MCF 10A (cell line): ENCODE data around the gene PICK1. TPM values are rescaled to one million over a fixed set of nuclear protein-coding genes. Genes with fewer than 3 reads are reported as not detected.

Experiments used
- BruUV-seq: library from RNA; stranded (reverse); fragments of 400-500 nt; replicated peaks from 2 replicates; lab custom pipeline; 2021; lab: Mats Ljungman, UMichigan
- CTCF ChIA-PET: fragments of 300-600 bp; sonication (Branson Sonifier 250); formaldehyde crosslinking; extraction: SDS; loops from one replicate; lab custom pipeline; 2021; ENCODE audit warnings: antibody characterized with exemption, inconsistent platforms; lab: Yijun Ruan, JAX
- POLR2A ChIA-PET: fragments of 300-600, 350-650 bp; sonication (Branson Sonifier 250); formaldehyde crosslinking; extraction: SDS; loops from one replicate; lab custom pipeline; 2020; ENCODE audit warnings: antibody characterized with exemption, inconsistent platforms; lab: Yijun Ruan, JAX
- DNase-seq: peaks from one replicate; pipeline ENCODE4 v3.0.0-alpha.2; 2018; ENCODE audit not compliant: unreplicated experiment
- H3K27ac Mint-ChIP-seq: one replicate; pipeline ENCODE4 v1.8.0; 2022; ENCODE audit warnings: mild to moderate bottlenecking, low read depth, mixed read lengths; ENCODE audit not compliant: unreplicated experiment
- H3K27me3 Mint-ChIP-seq: one replicate; pipeline ENCODE4 v1.8.0; 2022; ENCODE audit warnings: mixed read lengths; ENCODE audit not compliant: insufficient read depth, unreplicated experiment
- H3K36me3 Mint-ChIP-seq: one replicate; pipeline ENCODE4 v1.8.0; 2022; ENCODE audit warnings: mild to moderate bottlenecking, moderate library complexity, mixed read lengths; ENCODE audit not compliant: insufficient read depth, unreplicated experiment
- H3K4me1 Mint-ChIP-seq: one replicate; pipeline ENCODE4 v1.8.0; 2022; ENCODE audit warnings: mixed read lengths; ENCODE audit not compliant: insufficient read depth, unreplicated experiment
- H3K4me3 Mint-ChIP-seq: one replicate; pipeline ENCODE4 v1.8.0; 2022; ENCODE audit warnings: mild to moderate bottlenecking, moderate library complexity, mixed read lengths; ENCODE audit not compliant: unreplicated experiment
- H3K9me3 Mint-ChIP-seq: one replicate; pipeline ENCODE4 v1.8.0; 2022; ENCODE audit warnings: mixed read lengths; ENCODE audit not compliant: unreplicated experiment
- intact Hi-C: fragments of 100-400 bp; cut with micrococcal nuclease; formaldehyde crosslinking; loops from 2 replicates; pipeline ENCODE4 v1.14.1; 2022
- total RNA-seq: library from RNA; stranded (reverse); gene quantifications from 2 replicates; pipeline ENCODE4 v1.2.3, GENCODE V29; 2022
- TF ChIP-seq, protein P1 (sequence below): fragments of 200-600 bp; IDR thresholded peaks from one replicate; pipeline ENCODE4 v1.8.0; 2022; ENCODE audit warnings: antibody characterized with exemption, mild to moderate bottlenecking; ENCODE audit not compliant: unreplicated experiment

The PICK1 gene
- total RNA-seq, 1 experiment from 2014 or later = 40.6 TPM

- Mint-ChIP-seq H3K9me3 (no peaks in the 10 kb centered on the region), H3K27me3 (no peaks in the 10 kb centered on the region), H3K27ac (no peak within 1 kb of the TSS), H3K36me3 (no peaks in the 10 kb centered on the region), H3K4me3 (no peak within 1 kb of the TSS), H3K4me1 (peaks cover 5% of the 10 kb centered on the region)
- POLR2A ChIA-PET = no interaction called here
- CTCF ChIA-PET = interaction anchor here (0.7 kb wide), 1 partner anchor 167 kb away, joined by 3 read pairs; no protein-coding TSS in a partner anchor
- DNase-seq = no peak
- intact Hi-C loops = loop anchor here (5.0 kb wide), 2 partner anchors 117 to 242 kb away; no protein-coding TSS in a partner anchor
- no TSS peak for BruUV-seq
- TF ChIP-seq, protein P1, sequence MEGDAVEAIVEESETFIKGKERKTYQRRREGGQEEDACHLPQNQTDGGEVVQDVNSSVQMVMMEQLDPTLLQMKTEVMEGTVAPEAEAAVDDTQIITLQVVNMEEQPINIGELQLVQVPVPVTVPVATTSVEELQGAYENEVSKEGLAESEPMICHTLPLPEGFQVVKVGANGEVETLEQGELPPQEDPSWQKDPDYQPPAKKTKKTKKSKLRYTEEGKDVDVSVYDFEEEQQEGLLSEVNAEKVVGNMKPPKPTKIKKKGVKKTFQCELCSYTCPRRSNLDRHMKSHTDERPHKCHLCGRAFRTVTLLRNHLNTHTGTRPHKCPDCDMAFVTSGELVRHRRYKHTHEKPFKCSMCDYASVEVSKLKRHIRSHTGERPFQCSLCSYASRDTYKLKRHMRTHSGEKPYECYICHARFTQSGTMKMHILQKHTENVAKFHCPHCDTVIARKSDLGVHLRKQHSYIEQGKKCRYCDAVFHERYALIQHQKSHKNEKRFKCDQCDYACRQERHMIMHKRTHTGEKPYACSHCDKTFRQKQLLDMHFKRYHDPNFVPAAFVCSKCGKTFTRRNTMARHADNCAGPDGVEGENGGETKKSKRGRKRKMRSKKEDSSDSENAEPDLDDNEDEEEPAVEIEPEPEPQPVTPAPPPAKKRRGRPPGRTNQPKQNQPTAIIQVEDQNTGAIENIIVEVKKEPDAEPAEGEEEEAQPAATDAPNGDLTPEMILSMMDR = no peak
Observed at GRCh38 chr22:38110008-38110862, 53.0 kb downstream of the PICK1 start, which contains the start of gene BAIAP2L2. TSS of gene BAIAP2L2 (minus strand) at chr22:38110684. CDS start at chr22:38110525, 159 bp downstream.

- H3K36me3 Mint-ChIP-seq = no peaks in the 10 kb centered on the region
- H3K27me3 Mint-ChIP-seq = no peaks in the 10 kb centered on the region
- peaks cover 5% of the 10 kb centered on the region for H3K4me1 Mint-ChIP-seq
- no TSS peak for BruUV-seq
- H3K27ac Mint-ChIP-seq = no peak overlapping the region
- H3K9me3 Mint-ChIP-seq = no peaks in the 10 kb centered on the region
- DNase-seq = no peak
- ChIA-PET POLR2A (no interaction called here), CTCF (interaction anchor here (0.6 to 5.1 kb wide), 4 partner anchors 11 to 180 kb away, joined by 3 to 32 read pairs (median 3); no protein-coding TSS in a partner anchor)
- intact Hi-C loops = loop anchor here (5.0 kb wide), 2 partner anchors 116 to 241 kb away; no protein-coding TSS in a partner anchor
- TF ChIP-seq, protein P1 = no peak
- H3K4me3 Mint-ChIP-seq = no peak overlapping the region
Observed at GRCh38 chr22:38110863-38111852, 54.0 kb downstream of the PICK1 start.

DNA sequence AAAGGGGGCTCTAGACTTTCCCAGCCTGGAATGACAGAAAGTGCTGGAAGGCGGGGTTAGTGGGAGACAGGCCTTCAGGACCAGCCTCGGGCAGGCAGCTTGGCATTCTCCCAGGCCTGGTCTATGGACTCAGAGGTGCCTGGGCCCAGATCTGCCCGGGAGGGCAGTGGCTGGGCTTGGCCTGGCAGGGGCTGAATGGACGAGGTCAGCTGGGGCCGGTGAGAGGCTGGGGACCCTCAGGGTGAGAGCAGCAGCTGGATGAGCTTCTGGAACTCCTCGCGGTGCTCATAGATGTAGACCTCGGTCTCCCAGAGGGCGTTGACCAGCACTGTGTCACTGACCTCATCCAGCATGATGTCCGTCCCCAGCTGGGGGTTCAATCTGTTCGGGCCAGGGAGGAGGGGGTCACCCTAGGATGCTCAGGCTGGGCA, 54.7 kb downstream of the PICK1 start:
- H3K9me3 Mint-ChIP-seq = no peaks in the 10 kb centered on the region
- DNase-seq = no peak
- TF ChIP-seq, protein P1 = no peak
- H3K36me3 Mint-ChIP-seq = no peaks in the 10 kb centered on the region
- H3K27ac Mint-ChIP-seq = no peak overlapping the region
- ChIA-PET CTCF (interaction anchor here (0.6 to 5.1 kb wide), 4 partner anchors 12 to 181 kb away, joined by 3 to 32 read pairs (median 3); no protein-coding TSS in a partner anchor), POLR2A (no interaction called here)
- no peak overlapping the region for H3K4me3 Mint-ChIP-seq
- peaks cover 5% of the 10 kb centered on the region for H3K4me1 Mint-ChIP-seq
- intact Hi-C loops = loop anchor here (5.0 kb wide), 2 partner anchors 115 to 240 kb away; no protein-coding TSS in a partner anchor
- no TSS peak for BruUV-seq
- no peaks in the 10 kb centered on the region for H3K27me3 Mint-ChIP-seq
